T-helper 2 cell treated with Interferon-gamma antibody and Interleukin-4, amounts not matched to agents 5 μg/mL and 100 μg/mL, for 36 hours (primary cell): ENCODE measurements around the gene RPL36A.

ENCODE experiments used
- DNase-seq: peaks from one replicate; pipeline ENCODE4 v3.0.0; 2021; ENCODE audit warnings: low spot score
- H3K27ac Mint-ChIP-seq: one replicate; pipeline ENCODE4 v1.8.0; 2021; ENCODE audit warnings: mild to moderate bottlenecking, mixed read lengths
- H3K27me3 Mint-ChIP-seq: one replicate; pipeline ENCODE4 v1.8.0; 2021; ENCODE audit warnings: low read depth, mixed read lengths
- H3K36me3 Mint-ChIP-seq: one replicate; pipeline ENCODE4 v1.8.0; 2021; ENCODE audit warnings: low read depth, mixed read lengths
- H3K4me1 Mint-ChIP-seq: one replicate; pipeline ENCODE4 v1.8.0; 2021; ENCODE audit warnings: low read depth, mixed read lengths
- H3K4me3 Mint-ChIP-seq: one replicate; pipeline ENCODE4 v1.8.0; 2022; ENCODE audit warnings: mild to moderate bottlenecking, moderate library complexity, mixed read lengths
- H3K9me3 Mint-ChIP-seq: one replicate; pipeline ENCODE4 v1.8.0; 2021; ENCODE audit warnings: mixed read lengths

Gene RPL36A

GRCh38 chrX:101430457-101431078, 39.8 kb downstream of the RPL36A start:
- H3K9me3 Mint-ChIP-seq = no peaks in the 10 kb centered on the region
- H3K27ac Mint-ChIP-seq = peak overlapping the region; percentile 62
- peaks cover 7% of the 10 kb centered on the region for H3K36me3 Mint-ChIP-seq
- no peak for DNase-seq
- H3K27me3 Mint-ChIP-seq = no peaks in the 10 kb centered on the region
- peak overlapping the region; percentile 50 for H3K4me3 Mint-ChIP-seq
- peaks cover 12% of the 10 kb centered on the region for H3K4me1 Mint-ChIP-seq

GRCh38 chrX:101442085-101442484, 51.3 kb downstream of the RPL36A start:
- H3K27ac Mint-ChIP-seq = no peak overlapping the region
- peaks cover 10% of the 10 kb centered on the region for H3K36me3 Mint-ChIP-seq
- H3K4me1 Mint-ChIP-seq = no peaks in the 10 kb centered on the region
- H3K9me3 Mint-ChIP-seq = no peaks in the 10 kb centered on the region
- no peak for DNase-seq
- H3K27me3 Mint-ChIP-seq = no peaks in the 10 kb centered on the region
- H3K4me3 Mint-ChIP-seq = no peak overlapping the region
